ENCODE results near the gene TNFRSF4.

Gene TNFRSF4

DNA sequence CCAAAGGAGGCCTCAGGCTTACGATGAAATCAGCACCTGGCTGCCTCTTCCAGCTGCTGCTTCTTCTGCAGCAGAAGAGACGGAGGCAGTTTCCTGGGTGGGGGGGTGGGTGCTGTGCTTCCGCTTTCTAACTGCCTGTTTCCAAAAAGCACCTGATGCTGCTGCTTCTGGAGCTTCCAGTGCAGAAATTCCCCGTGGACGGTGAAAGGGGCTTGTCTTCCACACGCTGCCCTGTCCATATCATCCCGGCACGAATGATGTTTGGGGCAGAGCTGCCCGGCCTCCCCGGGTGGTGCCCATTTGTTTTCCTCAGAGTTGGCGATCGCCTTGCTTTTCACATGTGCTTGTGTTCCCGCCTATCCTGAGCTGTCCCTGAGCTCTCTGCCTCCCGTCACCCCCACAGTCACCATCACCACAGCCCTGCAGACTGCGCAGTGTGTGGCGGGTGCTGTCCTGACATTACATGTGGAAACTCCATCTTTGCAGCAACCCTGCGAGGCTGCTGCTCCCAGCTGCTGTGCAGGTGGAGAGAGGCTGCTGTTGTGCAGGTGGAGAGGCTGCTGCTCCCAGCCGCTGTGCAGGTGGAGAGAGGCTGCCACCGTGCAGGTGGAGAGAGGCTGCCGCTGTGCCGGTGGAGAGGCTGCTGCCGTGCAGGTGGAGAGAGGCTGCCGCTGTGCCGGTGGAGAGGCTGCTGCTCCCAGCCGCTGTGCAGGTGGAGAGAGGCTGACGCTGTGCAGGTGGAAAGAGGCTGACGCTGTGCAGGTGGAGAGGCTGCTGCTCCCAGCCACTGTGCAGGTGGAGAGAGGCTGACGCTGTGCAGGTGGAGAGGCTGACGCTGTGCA is 38.5 kb downstream of the TNFRSF4 start:
- no peak for DNase-seq (ENCODE audit: low read depth)

GRCh38 chr1:1173793-1174415 is 40.0 kb downstream of the TNFRSF4 start, which contains the start of gene TTLL10:
Gene TTLL10 (plus strand): TSS chr1:1173880. CDS start chr1:1179216, 5,336 bp downstream.
- TF ChIP-seq, protein P1, sequence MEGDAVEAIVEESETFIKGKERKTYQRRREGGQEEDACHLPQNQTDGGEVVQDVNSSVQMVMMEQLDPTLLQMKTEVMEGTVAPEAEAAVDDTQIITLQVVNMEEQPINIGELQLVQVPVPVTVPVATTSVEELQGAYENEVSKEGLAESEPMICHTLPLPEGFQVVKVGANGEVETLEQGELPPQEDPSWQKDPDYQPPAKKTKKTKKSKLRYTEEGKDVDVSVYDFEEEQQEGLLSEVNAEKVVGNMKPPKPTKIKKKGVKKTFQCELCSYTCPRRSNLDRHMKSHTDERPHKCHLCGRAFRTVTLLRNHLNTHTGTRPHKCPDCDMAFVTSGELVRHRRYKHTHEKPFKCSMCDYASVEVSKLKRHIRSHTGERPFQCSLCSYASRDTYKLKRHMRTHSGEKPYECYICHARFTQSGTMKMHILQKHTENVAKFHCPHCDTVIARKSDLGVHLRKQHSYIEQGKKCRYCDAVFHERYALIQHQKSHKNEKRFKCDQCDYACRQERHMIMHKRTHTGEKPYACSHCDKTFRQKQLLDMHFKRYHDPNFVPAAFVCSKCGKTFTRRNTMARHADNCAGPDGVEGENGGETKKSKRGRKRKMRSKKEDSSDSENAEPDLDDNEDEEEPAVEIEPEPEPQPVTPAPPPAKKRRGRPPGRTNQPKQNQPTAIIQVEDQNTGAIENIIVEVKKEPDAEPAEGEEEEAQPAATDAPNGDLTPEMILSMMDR (IDR thresholded peaks at IDR 0.05; ENCODE audit: low read length, missing control alignments), result no peak
- H3K4me3 ChIP-seq (replicated peaks; ENCODE audit: low read depth, low read length), result no peak within 1 kb of the TSS
- DNase-seq (ENCODE audit: low read depth), result no peak

More for the DNA sequence above, 38.5 kb downstream of the TNFRSF4 start:
- TF ChIP-seq, protein P1 (IDR thresholded peaks at IDR 0.05; ENCODE audit: low read length, missing control alignments), result no peak
- no peak overlapping the region for H3K4me3 ChIP-seq (replicated peaks; ENCODE audit: low read depth, low read length)

DNA sequence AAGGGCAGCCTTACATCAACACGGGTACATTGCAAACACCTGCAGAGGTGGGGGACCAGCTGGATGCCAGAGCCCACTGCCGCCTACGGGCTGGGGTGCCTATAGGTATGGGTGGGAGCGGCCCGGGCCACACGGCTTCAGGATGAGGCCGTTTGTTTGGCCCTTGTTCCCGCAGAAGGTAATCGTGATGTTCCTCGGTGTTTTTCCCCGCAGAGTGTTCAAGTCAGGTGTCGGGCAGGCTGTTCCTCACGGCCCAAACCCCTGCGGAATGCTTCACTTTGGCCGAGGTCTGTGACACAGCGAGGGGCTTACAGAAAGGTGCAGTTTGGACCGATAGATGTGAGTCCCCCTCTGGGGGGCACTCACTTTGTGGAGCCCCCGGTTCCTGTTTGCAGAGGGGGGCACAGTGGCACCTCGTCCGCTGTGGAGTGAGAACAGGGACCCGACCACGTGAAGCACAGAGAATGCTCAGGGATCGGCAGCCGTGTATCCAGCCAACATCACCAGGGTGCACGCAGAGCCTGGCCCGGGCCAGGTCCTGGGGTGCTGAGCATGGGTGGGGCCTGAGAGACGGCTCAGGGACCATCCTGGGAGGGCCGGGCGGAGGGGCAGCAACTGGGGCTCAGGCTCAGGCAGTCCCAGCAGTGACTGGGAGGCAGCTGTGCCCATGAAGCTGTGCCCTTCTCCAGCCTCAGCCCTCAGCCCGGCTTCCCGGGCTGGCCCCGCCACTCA is 40.7 kb downstream of the TNFRSF4 start:
- no peak overlapping the region for H3K4me3 ChIP-seq (replicated peaks; ENCODE audit: low read depth, low read length)
- DNase-seq (ENCODE audit: low read depth), result no peak
- TF ChIP-seq, protein P1 (IDR thresholded peaks at IDR 0.05; ENCODE audit: low read length, missing control alignments), result no peak

- no peak for DNase-seq (ENCODE audit: low read depth)
- TF ChIP-seq, protein P1 (IDR thresholded peaks at IDR 0.05; ENCODE audit: low read length, missing control alignments), result no peak
- no peak overlapping the region for H3K4me3 ChIP-seq (replicated peaks; ENCODE audit: low read depth, low read length)
Observed at GRCh38 chr1:1171546-1172340, 42.2 kb downstream of the TNFRSF4 start.

- TF ChIP-seq, protein P1 (IDR thresholded peaks at IDR 0.05; ENCODE audit: low read length, missing control alignments), result no peak
- H3K4me3 ChIP-seq (replicated peaks; ENCODE audit: low read depth, low read length), result no peak overlapping the region
- no peak for DNase-seq (ENCODE audit: low read depth)
Observed at GRCh38 chr1:1171161-1171545, 42.8 kb downstream of the TNFRSF4 start.
